GM18907 (cell line): ENCODE measurements around the gene RBP3.

Source experiments
- ATAC-seq: cut with Tn5 transposase; IDR thresholded peaks from one replicate; pipeline ENCODE4 v1.9.1; 2021; ENCODE audit warnings: mild to moderate bottlenecking, moderate library complexity; ENCODE audit not compliant: unreplicated experiment

Gene RBP3

DNA sequence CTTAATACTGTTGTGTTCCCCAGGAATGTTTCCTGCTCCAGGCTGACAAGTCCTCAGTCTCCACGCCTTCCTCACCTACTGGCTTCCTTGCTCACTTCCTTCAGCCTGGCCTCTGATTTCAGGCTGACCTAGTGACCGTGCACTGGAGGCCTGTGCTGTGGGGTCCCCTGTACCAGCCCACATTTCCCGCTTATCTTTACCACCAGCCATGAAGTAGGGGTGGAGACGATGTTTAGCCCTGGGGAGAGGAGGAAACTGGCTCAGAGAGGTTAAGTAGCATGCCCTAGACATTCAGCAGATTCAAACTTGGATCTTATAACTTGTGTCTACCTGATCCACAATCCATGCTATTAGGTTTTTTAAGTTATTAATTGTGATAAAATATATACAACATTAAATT lies 40.7 kb downstream of the RBP3 start:
- ATAC-seq = no peak

DNA sequence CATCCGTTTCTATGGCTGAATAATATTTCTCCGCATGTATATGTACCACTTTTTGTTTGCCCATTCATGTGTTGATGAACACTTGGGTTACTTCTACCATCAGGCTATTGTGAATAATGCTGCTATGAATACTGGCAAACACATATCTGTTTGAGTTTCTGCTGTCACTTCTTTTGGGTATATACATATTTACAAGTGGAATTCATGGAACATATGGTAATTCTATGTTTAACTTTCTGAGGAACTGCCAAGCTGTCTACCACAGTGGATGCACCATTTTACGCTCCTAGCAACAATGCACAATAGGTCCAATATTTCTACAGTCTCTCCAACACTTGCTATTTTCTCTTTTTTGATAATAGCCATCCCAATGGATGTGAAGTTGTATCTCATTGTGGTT lies 41.5 kb downstream of the RBP3 start:
- no peak for ATAC-seq

DNA sequence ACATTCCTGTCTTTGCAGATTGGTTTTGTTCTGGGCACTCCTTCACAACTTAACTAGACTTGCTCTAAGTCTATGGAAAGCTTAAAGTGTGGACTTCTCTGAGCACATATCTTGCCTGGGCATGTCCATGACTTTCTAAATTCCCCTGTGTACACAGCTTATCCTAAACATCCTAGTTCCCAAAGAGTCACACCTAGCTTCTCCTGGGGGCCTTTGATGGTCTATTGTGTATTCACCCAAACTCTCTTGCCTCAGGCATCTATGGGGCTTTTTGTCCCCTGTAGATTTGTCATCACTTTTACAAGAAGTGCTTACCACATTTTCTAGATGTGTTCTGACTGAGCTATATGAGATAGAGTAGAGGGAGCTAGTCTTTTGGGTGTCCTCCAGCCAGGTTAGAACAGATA lies 48.2 kb downstream of the RBP3 start:
- no peak for ATAC-seq

DNA sequence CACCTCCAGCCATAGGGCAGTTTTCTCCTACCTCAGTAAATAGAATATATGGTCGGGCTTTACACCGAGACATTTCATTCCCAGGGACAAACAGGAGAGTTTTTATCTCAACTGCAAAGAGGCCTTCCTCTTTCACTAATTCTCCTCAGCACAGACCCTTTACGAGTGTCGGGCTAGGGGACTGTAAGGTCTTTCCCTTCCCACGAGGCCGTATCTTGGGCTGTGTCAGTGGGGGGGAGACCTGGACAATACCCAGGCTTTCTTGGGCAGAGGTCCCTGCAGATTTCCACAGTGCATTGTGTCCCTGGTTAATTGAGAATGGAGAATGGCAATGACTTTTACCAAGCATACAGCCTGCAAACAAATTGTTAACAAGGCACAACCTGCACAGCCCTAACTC lies 49.1 kb downstream of the RBP3 start:
- ATAC-seq = no peak

DNA sequence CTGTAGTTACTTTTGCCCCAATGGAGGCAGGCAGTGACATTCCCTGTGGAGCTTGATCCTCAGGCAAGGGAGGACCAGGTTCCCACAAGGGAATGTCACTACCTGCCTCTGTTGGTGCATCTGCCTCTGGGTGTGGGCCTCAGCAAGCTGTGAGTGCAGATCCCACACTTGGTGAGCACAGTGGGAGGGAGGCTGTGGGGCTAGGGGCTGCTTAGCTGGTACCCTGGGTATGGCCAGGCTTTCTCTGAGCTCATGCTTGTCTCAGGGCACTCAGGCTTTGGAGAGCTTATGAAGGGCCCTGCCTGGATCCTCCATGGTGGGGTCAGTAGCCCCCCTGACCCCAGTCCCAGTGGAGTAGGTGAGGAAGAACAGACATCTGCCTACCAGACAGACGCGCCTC lies 52.1 kb downstream of the RBP3 start:
- ATAC-seq = no peak

DNA sequence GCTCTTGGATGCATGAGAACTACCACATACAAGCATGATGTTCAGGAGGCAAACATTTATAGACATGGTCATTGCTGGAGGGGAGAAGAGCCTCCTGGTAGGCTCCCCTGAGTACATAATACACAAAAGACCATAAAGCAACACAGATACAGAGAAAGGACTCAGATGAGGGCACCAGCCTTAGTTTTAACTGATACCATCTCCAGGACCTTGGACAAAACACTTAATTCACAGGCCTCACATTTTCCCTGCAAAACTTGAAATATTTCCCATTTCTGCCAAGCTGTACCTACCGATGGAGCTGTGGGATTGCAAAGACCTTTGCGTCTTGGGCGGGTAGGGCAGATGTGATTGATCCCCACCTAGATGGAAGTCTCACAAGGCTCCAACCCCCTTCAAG lies 52.6 kb downstream of the RBP3 start:
- no peak for ATAC-seq

DNA sequence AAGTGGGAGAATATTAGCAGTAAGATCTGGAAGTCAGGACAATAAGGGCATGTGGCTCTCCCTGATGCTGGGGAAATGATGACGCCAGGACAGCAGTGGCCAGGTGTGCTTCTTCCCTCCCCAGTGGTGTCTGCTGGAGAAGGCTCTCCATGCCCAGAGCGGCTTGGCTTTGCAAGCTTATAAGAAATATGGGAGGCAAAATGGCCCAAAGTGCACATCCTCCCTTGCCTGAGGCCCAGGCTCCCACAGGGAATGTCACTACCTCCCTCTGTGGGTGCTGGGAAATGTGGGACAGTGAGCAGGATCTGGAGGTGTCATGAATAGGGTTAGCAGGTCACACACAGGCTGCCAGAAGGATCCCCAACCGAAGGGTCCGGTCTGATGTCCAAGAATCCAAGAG lies 53.0 kb downstream of the RBP3 start:
- no peak for ATAC-seq

DNA sequence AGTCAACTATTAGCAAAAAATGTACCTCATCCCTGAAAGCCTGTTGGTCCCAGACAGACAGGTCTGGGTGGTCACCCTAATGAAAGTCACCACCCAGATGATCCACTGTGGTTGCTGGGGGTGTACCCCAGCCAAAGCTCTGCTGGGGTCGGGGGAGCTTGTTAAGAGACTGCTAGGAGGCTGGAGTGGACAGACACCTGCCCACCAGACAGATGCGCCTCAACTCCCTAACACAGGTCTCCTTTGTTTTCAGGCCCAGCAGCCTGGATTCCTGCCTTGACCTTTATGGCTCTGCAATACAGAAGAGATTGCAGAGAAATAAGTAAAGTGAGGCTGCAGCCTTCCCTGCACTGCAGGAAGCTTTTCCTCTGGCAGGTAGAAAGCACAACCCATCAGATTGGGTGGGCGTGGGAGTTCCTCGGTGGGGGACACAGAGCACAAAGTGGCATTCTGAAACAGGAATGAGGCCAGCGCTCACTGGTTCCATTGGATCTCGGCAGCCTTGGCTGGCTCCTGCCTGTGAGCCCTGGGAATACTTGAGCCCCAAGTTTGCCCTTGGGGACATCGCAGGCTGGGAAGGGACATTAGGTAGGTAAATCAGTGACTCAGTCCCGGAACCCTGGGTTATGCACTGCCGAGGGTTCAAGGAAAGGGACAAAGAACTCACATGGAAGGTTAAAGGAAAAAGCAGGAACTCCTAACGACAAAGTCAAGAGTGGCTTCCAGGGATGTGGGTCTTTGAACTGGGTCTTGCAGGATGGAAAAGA lies 53.9 kb downstream of the RBP3 start:
- no peak for ATAC-seq

DNA sequence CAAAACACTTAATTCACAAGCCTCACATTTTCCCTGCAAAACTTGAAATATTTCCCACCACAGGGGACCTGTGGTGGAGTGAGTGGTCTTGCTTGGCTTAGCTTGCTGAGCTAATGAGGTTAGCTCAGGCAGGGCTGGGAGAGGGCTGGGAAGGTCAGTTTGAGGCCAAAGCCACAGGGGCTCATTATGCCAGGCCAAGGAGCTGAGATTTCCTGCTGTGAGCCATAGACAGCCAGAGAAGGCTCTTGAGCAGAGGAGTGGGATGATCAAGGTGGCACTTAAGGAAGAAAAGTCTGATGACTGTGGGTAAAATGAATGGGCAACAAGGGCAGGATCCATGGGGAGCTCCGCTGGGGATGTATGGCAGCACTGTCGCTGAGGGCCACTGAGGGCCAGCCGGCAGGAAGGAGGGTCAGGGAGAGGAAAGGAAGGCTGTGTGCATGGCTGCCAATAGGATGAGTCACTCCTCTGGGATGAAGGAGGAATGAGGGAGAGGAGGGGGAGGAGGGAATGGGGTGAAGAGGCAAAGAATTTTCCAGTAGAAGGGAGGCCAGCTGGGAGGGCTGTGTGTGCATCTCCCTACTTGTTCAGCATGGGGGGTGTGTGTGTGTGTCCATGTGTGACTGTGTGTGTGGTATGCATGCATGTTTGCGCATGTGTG lies 54.6 kb downstream of the RBP3 start:
- ATAC-seq = no peak

DNA sequence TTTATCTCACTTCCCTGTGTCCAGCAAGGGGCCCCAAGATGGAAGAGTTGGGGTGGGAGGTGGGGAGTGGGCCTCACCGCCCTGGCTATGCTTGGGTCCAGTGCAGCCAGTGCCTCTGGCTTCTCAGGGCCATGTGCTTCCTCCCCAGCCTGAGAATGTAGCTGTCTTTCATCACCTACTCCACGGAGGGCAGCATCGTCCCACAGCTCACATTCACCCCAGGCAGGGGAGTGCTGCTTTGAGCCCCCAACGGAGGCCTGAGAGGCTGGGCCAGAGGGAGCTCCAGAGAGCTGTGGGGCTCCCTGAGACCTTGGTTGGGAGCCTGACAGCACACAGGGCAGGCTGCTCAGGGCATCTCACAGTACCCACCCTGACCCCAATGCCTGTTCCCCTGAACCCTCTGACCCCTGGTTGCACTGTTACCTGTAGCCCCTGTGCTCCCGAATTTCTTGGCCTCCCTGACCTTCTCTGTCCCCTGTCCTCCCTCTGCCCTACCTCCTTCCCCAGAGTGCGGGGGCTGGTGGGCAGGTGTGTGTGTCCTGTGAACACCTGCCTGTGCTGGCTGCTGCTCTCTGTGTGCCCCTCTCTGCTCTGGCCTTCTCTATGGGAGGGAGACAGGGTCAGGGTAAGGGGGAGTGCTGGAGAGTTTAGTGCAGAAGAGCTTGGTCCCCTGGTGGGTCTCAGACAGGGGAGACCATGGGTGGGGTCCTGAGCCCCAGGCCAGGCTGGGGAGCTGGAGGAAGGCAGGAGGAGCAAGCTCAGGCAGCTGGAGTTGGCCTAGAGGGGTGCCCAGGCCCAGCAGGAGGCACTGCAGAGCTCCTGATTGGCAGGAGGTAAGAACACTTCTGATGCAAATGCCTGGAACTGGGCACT lies 55.5 kb downstream of the RBP3 start:
- no peak for ATAC-seq

DNA sequence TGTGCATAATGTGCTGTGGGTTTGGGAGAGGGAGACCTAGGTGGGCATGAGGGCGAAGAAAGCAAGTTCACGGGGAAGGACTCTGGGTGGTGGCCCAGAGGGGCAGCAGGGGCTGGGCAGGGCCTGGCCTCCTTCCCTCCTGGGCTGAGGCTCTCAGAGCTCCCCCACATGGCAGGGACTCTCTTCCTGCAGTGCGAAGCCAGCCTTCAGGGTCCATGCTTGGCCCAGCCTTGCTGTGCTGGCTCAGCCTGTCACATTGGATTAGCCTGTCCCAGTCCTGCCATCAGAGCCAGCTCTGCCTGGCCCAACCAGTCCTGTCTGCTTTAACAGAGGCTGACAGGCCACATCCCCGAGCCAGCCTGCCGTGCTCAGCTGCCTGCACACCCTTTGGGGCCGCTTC lies 56.3 kb downstream of the RBP3 start:
- no peak for ATAC-seq

DNA sequence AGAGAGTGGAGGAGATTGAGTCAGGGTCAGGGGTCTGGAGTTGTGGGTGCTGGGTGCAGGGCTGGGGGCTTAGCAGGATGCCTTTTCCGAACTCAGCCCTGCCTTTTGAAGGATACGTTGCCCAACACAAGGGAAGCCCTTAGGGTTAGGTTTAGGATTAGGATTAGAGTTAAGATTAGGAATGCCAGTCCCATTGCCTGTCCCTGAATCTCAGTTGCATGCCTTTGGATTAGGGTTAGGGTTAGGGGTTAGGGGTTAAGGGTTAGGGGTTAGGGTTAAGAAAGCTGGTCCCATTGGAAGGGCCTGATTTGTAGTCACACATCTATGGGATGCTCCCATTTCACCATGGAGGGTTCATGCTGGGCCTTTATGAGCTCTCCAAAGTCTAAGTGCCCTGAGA lies 56.8 kb downstream of the RBP3 start:
- ATAC-seq = no peak

DNA sequence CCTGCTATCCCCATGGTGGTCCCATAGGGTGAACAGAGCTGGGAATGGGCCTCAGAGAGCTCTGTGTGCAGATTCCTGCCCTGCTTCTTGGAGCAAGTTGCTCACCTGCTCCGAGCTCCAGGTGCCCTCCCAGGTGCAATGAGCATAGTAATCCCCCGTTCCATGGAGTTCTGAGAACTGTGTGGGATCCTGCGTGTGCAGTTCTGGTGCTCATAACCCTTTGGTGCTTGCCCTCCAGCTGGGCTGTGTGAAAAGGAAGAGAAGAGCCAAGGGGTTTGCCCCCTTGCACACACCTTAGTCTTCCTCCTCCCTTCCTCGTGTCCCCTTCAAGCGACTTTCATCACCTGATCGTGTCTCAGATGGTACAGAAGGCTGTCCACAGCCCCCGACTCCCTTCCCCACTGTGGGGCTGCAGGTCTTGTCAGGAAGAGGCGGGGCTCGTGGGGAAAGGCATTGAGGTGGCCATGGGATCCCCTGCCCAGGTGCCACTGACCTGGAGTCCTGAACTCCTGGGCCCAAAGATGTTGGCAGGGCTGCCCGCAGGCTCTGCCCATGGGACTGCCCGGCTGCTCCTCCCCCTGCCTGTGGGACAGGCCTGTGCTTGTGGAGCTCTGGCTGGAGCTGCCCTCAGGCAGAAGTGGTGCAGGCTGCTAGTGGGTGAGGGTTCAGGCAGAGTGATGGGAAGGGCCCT lies 57.8 kb downstream of the RBP3 start:
- ATAC-seq = no peak

DNA sequence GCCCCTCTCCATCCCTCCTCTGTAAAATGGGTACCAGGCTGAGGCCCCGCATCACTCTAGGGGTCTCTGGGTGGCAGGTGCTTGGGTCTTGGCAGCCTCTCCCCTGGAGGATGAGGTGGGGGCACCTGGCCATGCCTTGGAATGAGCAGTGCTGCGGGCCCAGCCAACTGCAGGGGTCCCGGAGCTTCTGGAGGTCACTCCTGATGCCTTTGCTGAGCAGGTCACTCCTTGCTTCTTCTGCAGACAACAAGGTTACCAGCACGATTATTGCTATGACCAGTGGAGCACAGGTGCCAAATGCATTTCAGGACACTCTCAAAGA lies 58.3 kb downstream of the RBP3 start:
- no peak for ATAC-seq

DNA sequence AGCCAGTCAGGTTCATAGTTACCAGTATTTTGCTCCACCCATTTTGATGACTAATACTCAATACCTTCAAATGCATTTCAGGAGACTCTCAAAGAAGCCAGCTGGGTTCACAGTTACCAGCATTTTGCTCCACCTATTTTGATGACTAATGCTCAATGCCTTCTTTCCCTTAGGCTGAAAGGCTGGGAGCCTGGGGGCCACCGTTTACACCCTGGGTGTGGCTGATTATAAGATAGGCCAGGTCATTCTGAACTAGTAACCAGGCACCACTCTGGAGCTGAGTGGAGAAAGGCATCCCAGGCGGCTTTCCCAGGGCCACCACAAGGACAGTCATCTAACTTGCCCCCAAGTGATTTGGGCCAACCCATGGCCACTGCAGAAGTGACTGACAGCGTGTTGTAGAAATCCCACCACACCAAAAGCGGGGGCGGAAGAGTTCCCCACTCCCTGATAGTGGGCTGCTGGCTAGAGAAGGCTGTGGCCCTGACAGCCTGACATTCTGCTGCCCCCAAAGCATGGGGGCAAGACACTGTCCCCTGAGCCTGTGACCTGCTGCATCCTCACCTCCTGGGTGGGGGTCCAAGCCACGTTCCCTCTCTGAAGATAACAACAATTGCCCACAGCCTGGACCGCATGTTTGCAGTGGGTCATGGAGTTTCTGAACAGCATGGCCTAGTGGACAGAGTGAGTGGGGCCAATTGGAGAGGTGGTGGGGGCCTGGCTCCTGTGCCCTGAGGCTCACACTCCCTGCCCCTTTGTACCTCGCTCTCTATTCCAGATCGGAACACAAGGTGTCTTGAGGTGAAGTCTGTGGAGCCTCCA lies 58.9 kb downstream of the RBP3 start:
- ATAC-seq = no peak
